ENCODE data around the gene AOAH.

AOAH gene

GRCh38 chr7:36732806-36733205 is 8.5 kb upstream of the AOAH start:
- peaks cover 3% of the 10 kb centered on the region; the same call in 1 of the 2 replicates for H3K4me1 ChIP-seq (ENCODE audit: control insufficient read depth, low read length)
- H3K4me3 ChIP-seq (ENCODE audit: low read length) = no peak overlapping the region
- H3F3A ChIP-seq (ENCODE audit: control insufficient read depth, insufficient read depth) = no peaks in the 10 kb centered on the region
- H3K36me3 ChIP-seq (ENCODE audit: control insufficient read depth, low read length) = no peaks in the 10 kb centered on the region
- H3K27me3 ChIP-seq (ENCODE audit: control insufficient read depth, low read length) = no peaks in the 10 kb centered on the region
- no peak overlapping the region for H3K27ac ChIP-seq (ENCODE audit: low read depth, low read length)
- TF ChIP-seq EZH2phosphoT487 (IDR thresholded peaks at IDR 0.05; ENCODE audit: borderline replicate concordance, low read length) (no peak), CTCF (IDR thresholded peaks at IDR 0.05; ENCODE audit: low read depth, low read length, poor library complexity, severe bottlenecking) (no peak)
- no peak overlapping the region for H3K4me2 ChIP-seq (ENCODE audit: low read length)
- no peaks in the 10 kb centered on the region for H3K79me2 ChIP-seq (ENCODE audit: control insufficient read depth, low read length)
- no peaks in the 10 kb centered on the region; the same call in 1 of the 2 replicates for H4K20me1 ChIP-seq (ENCODE audit: control insufficient read depth, insufficient read depth, low read depth, low read length)
- H3K9me2 ChIP-seq (replicated peaks; ENCODE audit: control insufficient read depth, low read length) = no peaks in the 10 kb centered on the region
- no peaks in the 10 kb centered on the region for H3K9me3 ChIP-seq (ENCODE audit: control insufficient read depth, insufficient read depth, low read length)

- H3K4me2 ChIP-seq (ENCODE audit: low read length) = no peak overlapping the region
- no peaks in the 10 kb centered on the region for H3K9me3 ChIP-seq (ENCODE audit: control insufficient read depth, insufficient read depth, low read length)
- H3K36me3 ChIP-seq (ENCODE audit: control insufficient read depth, low read length) = no peaks in the 10 kb centered on the region
- TF ChIP-seq CTCF (IDR thresholded peaks at IDR 0.05; ENCODE audit: low read depth, low read length, poor library complexity, severe bottlenecking) = no peak
- TF ChIP-seq EZH2phosphoT487 (IDR thresholded peaks at IDR 0.05; ENCODE audit: borderline replicate concordance, low read length) = no peak
- H4K20me1 ChIP-seq (ENCODE audit: control insufficient read depth, insufficient read depth, low read depth, low read length) = no peaks in the 10 kb centered on the region
- no peak overlapping the region for H3K4me3 ChIP-seq (ENCODE audit: low read length)
- no peaks in the 10 kb centered on the region for H3K9me2 ChIP-seq (replicated peaks; ENCODE audit: control insufficient read depth, low read length)
- H3K4me1 ChIP-seq (ENCODE audit: control insufficient read depth, low read length) = no peaks in the 10 kb centered on the region
- no peaks in the 10 kb centered on the region for H3K79me2 ChIP-seq (ENCODE audit: control insufficient read depth, low read length)
- no peak overlapping the region for H3K27ac ChIP-seq (ENCODE audit: low read depth, low read length)
- no peaks in the 10 kb centered on the region for H3K27me3 ChIP-seq (ENCODE audit: control insufficient read depth, low read length)
- no peaks in the 10 kb centered on the region for H3F3A ChIP-seq (ENCODE audit: control insufficient read depth, insufficient read depth)
Observed at GRCh38 chr7:36730046-36730445, 5.8 kb upstream of the AOAH start.

GRCh38 chr7:36728143-36728542 is 3.8 kb upstream of the AOAH start:
- H3K27me3 ChIP-seq (ENCODE audit: control insufficient read depth, low read length) = no peaks in the 10 kb centered on the region

More at GRCh38 chr7:36728143-36728542, 3.8 kb upstream of the AOAH start:
- no peaks in the 10 kb centered on the region for H3K9me3 ChIP-seq (ENCODE audit: control insufficient read depth, insufficient read depth, low read length)
- no peaks in the 10 kb centered on the region for H3K36me3 ChIP-seq (ENCODE audit: control insufficient read depth, low read length)
- no peak overlapping the region for H3K4me3 ChIP-seq (ENCODE audit: low read length)
- no peak overlapping the region for H3K27ac ChIP-seq (ENCODE audit: low read depth, low read length)
- no peaks in the 10 kb centered on the region for H3K79me2 ChIP-seq (ENCODE audit: control insufficient read depth, low read length)
- no peaks in the 10 kb centered on the region for H3K4me1 ChIP-seq (ENCODE audit: control insufficient read depth, low read length)
- TF ChIP-seq EZH2phosphoT487 (IDR thresholded peaks at IDR 0.05; ENCODE audit: borderline replicate concordance, low read length) = no peak
- no peak for TF ChIP-seq CTCF (IDR thresholded peaks at IDR 0.05; ENCODE audit: low read depth, low read length, poor library complexity, severe bottlenecking)
- no peak overlapping the region for H3K4me2 ChIP-seq (ENCODE audit: low read length)
- H3F3A ChIP-seq (ENCODE audit: control insufficient read depth, insufficient read depth) = no peaks in the 10 kb centered on the region
- H4K20me1 ChIP-seq (ENCODE audit: control insufficient read depth, insufficient read depth, low read depth, low read length) = no peaks in the 10 kb centered on the region
- no peaks in the 10 kb centered on the region for H3K9me2 ChIP-seq (replicated peaks; ENCODE audit: control insufficient read depth, low read length)

Data from DOHH2 (cell line).